Activated CD4-positive, alpha-beta T cell treated with anti-CD3 and anti-CD28 coated beads, Interleukin-2, amount 50 U/mL, for 16 hours (primary cell): ENCODE results near the gene ALS2.

Experiments used
- DNase-seq: peaks from one replicate; pipeline ENCODE4 v3.0.0-alpha.2; 2020

Gene ALS2

GRCh38 chr2:201751566-201751965 is 29.2 kb downstream of the ALS2 start:
- no peak for DNase-seq

GRCh38 chr2:201746551-201746950 is 34.2 kb downstream of the ALS2 start:
- DNase-seq, result no peak

- DNase-seq, result no peak
Observed at GRCh38 chr2:201735486-201735885, 45.2 kb downstream of the ALS2 start.

- no peak for DNase-seq
Observed at GRCh38 chr2:201734111-201734510, 46.6 kb downstream of the ALS2 start.

GRCh38 chr2:201733544-201733943 is 47.2 kb downstream of the ALS2 start:
- DNase-seq, result no peak

- DNase-seq, result peak; percentile 46
Observed at GRCh38 chr2:201730651-201731285, 50.0 kb downstream of the ALS2 start.

- DNase-seq, result no peak
Observed at GRCh38 chr2:201715459-201715858, 65.3 kb downstream of the ALS2 start.

- no peak for DNase-seq
Observed at GRCh38 chr2:201712726-201713125, 68.0 kb downstream of the ALS2 start.

GRCh38 chr2:201709747-201710146 is 71.0 kb downstream of the ALS2 start:
- DNase-seq, result no peak

- DNase-seq, result no peak
Observed at GRCh38 chr2:201709049-201709448, 71.7 kb downstream of the ALS2 start.

GRCh38 chr2:201707753-201708152 is 73.0 kb downstream of the ALS2 start:
- no peak for DNase-seq

- no peak for DNase-seq
Observed at GRCh38 chr2:201707142-201707541, 73.6 kb downstream of the ALS2 start.

GRCh38 chr2:201704536-201704935 is 76.2 kb downstream of the ALS2 start:
- no peak for DNase-seq

- no peak for DNase-seq
Observed at GRCh38 chr2:201701646-201702045, 79.1 kb downstream of the ALS2 start.

GRCh38 chr2:201699416-201699815 is 81.3 kb downstream of the ALS2 start:
- DNase-seq, result no peak

- no peak for DNase-seq
Observed at GRCh38 chr2:201698588-201699226, 82.0 kb downstream of the ALS2 start, which contains the start of gene MPP4. Gene MPP4 (minus strand): TSS chr2:201698644. CDS start chr2:201693954, 4,690 bp downstream.

- DNase-seq, result no peak
Observed at GRCh38 chr2:201697899-201698298, 82.8 kb downstream of the ALS2 start.

GRCh38 chr2:201696151-201696659 is 84.5 kb downstream of the ALS2 start:
- DNase-seq, result peak; percentile 21

GRCh38 chr2:201685156-201685555 is 95.6 kb downstream of the ALS2 start:
- no peak for DNase-seq

- no peak for DNase-seq
Observed at GRCh38 chr2:201680743-201681142, 100.0 kb downstream of the ALS2 start.

GRCh38 chr2:201678401-201678800 is 102.3 kb downstream of the ALS2 start:
- no peak for DNase-seq

GRCh38 chr2:201675454-201675853 is 105.3 kb downstream of the ALS2 start:
- DNase-seq, result no peak

GRCh38 chr2:201674794-201675193 is 105.9 kb downstream of the ALS2 start:
- no peak for DNase-seq

GRCh38 chr2:201674298-201674697 is 106.4 kb downstream of the ALS2 start:
- no peak for DNase-seq

GRCh38 chr2:201673546-201673945 is 107.2 kb downstream of the ALS2 start:
- DNase-seq, result no peak
